Upper lobe of left lung (tissue), 6 donors: ENCODE measurements around the gene SHC2. TPM values are rescaled to one million over a fixed set of nuclear protein-coding genes. Genes with fewer than 3 reads are reported as not detected.

Experiments
- ATAC-seq, 2 donors: fragments of 200-7000 bp; cut with Tn5 transposase; one replicate each; pipeline ENCODE4 v1.9.1; 2022; ENCODE audit warnings: mild to moderate bottlenecking in 2 of 2, moderate library complexity in 2 of 2; ENCODE audit not compliant: low FRiP score in 2 of 2
- DNase-seq, 2 donors: peaks; one replicate each; pipeline ENCODE4 v3.0.0-alpha.2; 2019 to 2020
- H3K27ac ChIP-seq, 4 donors: fragments of 200-600 bp; sonication (generic); one replicate each; pipeline ENCODE4 v1.5.1; 2016 to 2019
- H3K27me3 ChIP-seq, 4 donors: fragments of 200-600 bp; sonication (generic); one replicate each; pipeline ENCODE4 v1.5.1; 2017 to 2019
- H3K36me3 ChIP-seq, 4 donors: fragments of 200-600 bp; sonication (generic); one replicate each; pipeline ENCODE4 v1.5.1; 2016 to 2019
- H3K4me1 ChIP-seq, 4 donors: fragments of 200-600 bp; sonication (generic); one replicate each; pipeline ENCODE4 v1.5.1; 2018 to 2019
- H3K4me3 ChIP-seq, 4 donors: fragments of 200-600 bp; sonication (generic); one replicate each; pipeline ENCODE4 v1.5.1; 2017 to 2019; ENCODE audit warnings: mild to moderate bottlenecking in 2 of 4, moderate library complexity in 1 of 4
- H3K9me3 ChIP-seq, 4 donors: fragments of 200-600 bp; sonication (generic); one replicate each; pipeline ENCODE4 v1.5.1; 2018 to 2019
- CTCF ChIP-seq, 6 experiments: fragments of 450-650 bp in 4 of 6; fragments of 200-600 bp in 2 of 6; sonication (generic) in 2 of 6; IDR thresholded peaks; one replicate each; pipeline ENCODE4 v1.5.1; 2016 to 2019; ENCODE audit warnings: antibody characterized with exemption in 6 of 6
- EP300 ChIP-seq, 4 donors: sonication (generic); formaldehyde crosslinking; IDR thresholded peaks; one replicate each; pipeline ENCODE4 v1.5.1; 2017; ENCODE audit warnings: antibody characterized with exemption in 4 of 4, control low read depth in 2 of 4
- POLR2A ChIP-seq, 4 donors: fragments of 450-650 bp; IDR thresholded peaks; one replicate each; pipeline ENCODE4 v1.5.1; 2016 to 2017; ENCODE audit warnings: antibody characterized with exemption in 4 of 4, mild to moderate bottlenecking in 2 of 4
- POLR2AphosphoS5 ChIP-seq, 2 donors: sonication (generic); formaldehyde crosslinking; IDR thresholded peaks; one replicate each; pipeline ENCODE4 v1.5.1; 2017; ENCODE audit warnings: antibody characterized with exemption in 2 of 2
- WGBS, 2 donors: methylation state at CpG; one replicate each; pipeline ENCODE4 v1.1.5; 2017 to 2018; 5-methylcytosine and 5-hydroxymethylcytosine counted together
- total RNA-seq, 6 donors: library from RNA; depleted of rRNA in 4 of 6; stranded (reverse); fragments of >200 nt in 4 of 6; gene quantifications; one replicate each; pipeline versions ENCODE4 v1.1.0 to v1.2.1, GENCODE V29; 2016 to 2021
- donor health status: DM: no; HTN: no; CAD: no; lungs with moderate emphysema.
- donor health status: DM: no; HTN: yes; CAD: no; lungs with severe emphysema.

SHC2 gene
- total RNA-seq, 6 donors from 2014 or later = 10.5 to 104 (median 22.5) TPM

DNA sequence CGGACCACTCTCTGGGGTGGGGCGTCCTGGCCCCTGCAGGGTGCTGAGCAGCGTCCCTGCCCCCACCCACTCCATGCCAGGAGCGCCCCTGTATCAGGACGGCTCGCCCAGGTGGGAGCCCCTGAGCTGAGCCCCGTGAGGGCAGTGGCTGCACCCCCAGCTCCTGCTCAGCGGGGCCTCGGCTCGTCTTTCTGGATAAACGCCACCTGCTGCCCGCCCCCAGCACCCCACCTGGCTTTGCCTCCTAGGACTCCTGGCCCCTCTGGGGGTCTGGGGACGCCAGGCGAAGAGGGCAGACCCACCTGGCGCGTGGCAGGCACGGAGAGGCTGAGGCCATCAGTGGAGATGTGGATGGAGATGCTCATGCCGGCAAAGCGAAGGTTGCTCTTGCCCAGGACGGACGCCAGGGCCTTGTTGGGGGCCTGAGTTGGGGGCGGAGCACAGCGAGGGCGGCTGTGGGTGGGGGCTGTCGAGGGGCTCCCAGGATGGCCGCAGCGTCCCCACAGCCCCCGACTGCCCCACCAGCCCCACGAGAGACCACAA, 22.3 kb downstream of the SHC2 start:
- TF ChIP-seq POLR2AphosphoS5 (IDR thresholded peaks at IDR 0.05) = no peak
- TF ChIP-seq POLR2A (IDR thresholded peaks at IDR 0.05) = no peak
- no peak for TF ChIP-seq CTCF (IDR thresholded peaks at IDR 0.05)
- TF ChIP-seq EP300 (IDR thresholded peaks at IDR 0.05) = no peak
- no peak for ATAC-seq
- WGBS, 2 donors = 60 to 73% methylated on average over 11 to 24 of the region's 29 CpGs
- peak in 1 of 2 donors; percentile 69 for DNase-seq
- Histone ChIP-seq H3K27ac (no peak overlapping the region), H3K9me3 (no peaks in the 10 kb centered on the region), H3K4me3 (no peak overlapping the region), H3K4me1 (peaks cover 0 to 9% (median 6%) of the 10 kb centered on the region in 4 donors), H3K27me3 (no peaks in the 10 kb centered on the region), H3K36me3 (peaks cover 0 to 13% (median 1%) of the 10 kb centered on the region in 4 donors)

- Histone ChIP-seq H3K4me1 (peaks cover 0 to 9% (median 6%) of the 10 kb centered on the region in 4 donors), H3K36me3 (peaks cover 0 to 13% (median 1%) of the 10 kb centered on the region in 4 donors), H3K4me3 (no peak overlapping the region), H3K9me3 (no peaks in the 10 kb centered on the region), H3K27me3 (no peaks in the 10 kb centered on the region), H3K27ac (no peak overlapping the region)
- ATAC-seq (no peak), DNase-seq (peak in 1 of 2 donors; percentile 42)
- TF ChIP-seq CTCF (IDR thresholded peaks at IDR 0.05) = no peak
- TF ChIP-seq POLR2AphosphoS5 (IDR thresholded peaks at IDR 0.05) = no peak
- TF ChIP-seq EP300 (IDR thresholded peaks at IDR 0.05) = no peak
- WGBS, 2 donors = 84 to 91% methylated on average over 22 of the region's 22 CpGs
Measured at GRCh38 chr19:437041-437440, 23.8 kb downstream of the SHC2 start.

- ATAC-seq = peak in 1 of 2 donors; percentile 32
- Histone ChIP-seq H3K4me3 (no peak overlapping the region), H3K27ac (no peak overlapping the region), H3K9me3 (no peaks in the 10 kb centered on the region), H3K4me1 (peaks cover 0 to 9% (median 5%) of the 10 kb centered on the region in 4 donors), H3K36me3 (peaks cover 0 to 13% (median 1%) of the 10 kb centered on the region in 4 donors), H3K27me3 (no peaks in the 10 kb centered on the region)
- 86 to 87% methylated on average over 22 to 28 of the region's 29 CpGs for WGBS, 2 donors
- TF ChIP-seq POLR2AphosphoS5 (IDR thresholded peaks at IDR 0.05) = no peak
- no peak for TF ChIP-seq EP300 (IDR thresholded peaks at IDR 0.05)
- no peak for TF ChIP-seq CTCF (IDR thresholded peaks at IDR 0.05)
- TF ChIP-seq POLR2A (IDR thresholded peaks at IDR 0.05) = no peak
- DNase-seq = peak in 1 of 2 donors; percentile 76
Measured at GRCh38 chr19:436413-436950, 24.4 kb downstream of the SHC2 start.

DNA sequence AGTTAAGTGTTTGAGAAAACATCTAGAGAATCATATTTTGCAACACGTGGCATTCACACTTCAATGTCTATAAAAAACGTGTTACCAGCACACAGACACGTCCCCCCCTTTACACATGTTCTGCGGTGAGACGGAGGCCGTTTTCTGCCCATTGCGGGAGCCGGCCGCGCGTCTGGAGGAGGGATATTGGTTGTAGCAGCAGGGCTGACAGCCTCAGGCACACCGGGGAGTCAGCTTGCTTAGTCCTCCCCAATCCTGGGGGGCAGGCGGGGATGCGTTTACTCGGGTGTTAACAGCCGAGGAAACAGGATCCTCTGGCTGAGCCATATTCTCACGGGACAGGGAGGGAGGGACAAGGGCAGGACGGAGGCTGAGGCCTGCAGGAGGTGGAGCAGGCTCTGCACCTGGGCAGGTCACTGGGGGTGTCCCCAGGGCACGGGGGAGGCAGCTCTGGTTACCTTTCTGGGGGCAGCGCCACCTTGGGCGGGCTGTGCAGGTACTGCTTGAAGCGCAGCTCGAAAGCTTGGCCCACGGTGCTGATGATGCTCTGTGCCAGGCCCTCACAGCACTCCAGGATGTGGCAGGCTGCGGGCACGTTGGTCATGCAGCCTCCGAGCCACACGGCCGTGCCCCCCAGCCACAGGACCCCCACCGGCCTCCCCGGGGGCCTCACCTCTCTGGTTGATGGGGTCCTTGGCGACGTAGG, 25.0 kb downstream of the SHC2 start:
- no peak overlapping the region for H3K27ac ChIP-seq
- peaks cover 0 to 3% (median 0%) of the 10 kb centered on the region in 4 donors for H3K4me1 ChIP-seq
- H3K36me3 ChIP-seq = peaks cover 0 to 13% (median 1%) of the 10 kb centered on the region in 4 donors
- H3K4me3 ChIP-seq = no peak overlapping the region
- ATAC-seq = peak in 1 of 2 donors; percentile 9
- DNase-seq = no peak
- no peaks in the 10 kb centered on the region for H3K9me3 ChIP-seq
- WGBS, 2 donors = 80 to 84% methylated on average over 18 to 32 of the region's 33 CpGs
- TF ChIP-seq CTCF (IDR thresholded peaks at IDR 0.05) (no peak), POLR2A (IDR thresholded peaks at IDR 0.05) (no peak), POLR2AphosphoS5 (IDR thresholded peaks at IDR 0.05) (no peak)
- H3K27me3 ChIP-seq = no peaks in the 10 kb centered on the region
